OCI-LY7 (cell line): ENCODE results near the gene LTBP2.

Source experiments
- EZH2phosphoT487 ChIP-seq: fragments of 200-600 bp; sonication (generic); IDR thresholded peaks from 2 replicates; pipeline ENCODE4 v1.6.1; 2018; ENCODE audit warnings: low read depth, borderline replicate concordance, mild to moderate bottlenecking, mixed run types, antibody characterized with exemption, low read length, moderate library complexity, mixed read lengths
- TF ChIP-seq, protein P1 (sequence below): fragments of 200-600 bp; sonication (generic); conservative IDR thresholded peaks from 2 replicates; pipeline ENCODE4 v1.5.1; 2014; ENCODE audit warnings: mild to moderate bottlenecking, antibody characterized with exemption, low read length, moderate library complexity, mixed read lengths

- TF ChIP-seq, protein P1, sequence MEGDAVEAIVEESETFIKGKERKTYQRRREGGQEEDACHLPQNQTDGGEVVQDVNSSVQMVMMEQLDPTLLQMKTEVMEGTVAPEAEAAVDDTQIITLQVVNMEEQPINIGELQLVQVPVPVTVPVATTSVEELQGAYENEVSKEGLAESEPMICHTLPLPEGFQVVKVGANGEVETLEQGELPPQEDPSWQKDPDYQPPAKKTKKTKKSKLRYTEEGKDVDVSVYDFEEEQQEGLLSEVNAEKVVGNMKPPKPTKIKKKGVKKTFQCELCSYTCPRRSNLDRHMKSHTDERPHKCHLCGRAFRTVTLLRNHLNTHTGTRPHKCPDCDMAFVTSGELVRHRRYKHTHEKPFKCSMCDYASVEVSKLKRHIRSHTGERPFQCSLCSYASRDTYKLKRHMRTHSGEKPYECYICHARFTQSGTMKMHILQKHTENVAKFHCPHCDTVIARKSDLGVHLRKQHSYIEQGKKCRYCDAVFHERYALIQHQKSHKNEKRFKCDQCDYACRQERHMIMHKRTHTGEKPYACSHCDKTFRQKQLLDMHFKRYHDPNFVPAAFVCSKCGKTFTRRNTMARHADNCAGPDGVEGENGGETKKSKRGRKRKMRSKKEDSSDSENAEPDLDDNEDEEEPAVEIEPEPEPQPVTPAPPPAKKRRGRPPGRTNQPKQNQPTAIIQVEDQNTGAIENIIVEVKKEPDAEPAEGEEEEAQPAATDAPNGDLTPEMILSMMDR = no peak
- TF ChIP-seq EZH2phosphoT487 = no peak
Measured at GRCh38 chr14:74579447-74580274, 32.4 kb downstream of the LTBP2 start.
